Right atrium auricular region (tissue), 2 donors: ENCODE results near the gene SESTD1. TPM values are rescaled to one million over a fixed set of nuclear protein-coding genes. Genes with fewer than 3 reads are reported as not detected.

Source experiments
- DNase-seq: peaks from one replicate; pipeline ENCODE4 v3.0.0-alpha.2; 2019; ENCODE audit warnings: low spot score
- H3K27ac ChIP-seq, 2 donors: fragments of 200-600 bp; sonication (generic); 1 replicate in 1 of 2; 2 replicates in 1 of 2; pipeline ENCODE4 v1.5.1; 2016 to 2019
- H3K27me3 ChIP-seq, 2 donors: fragments of 200-600 bp; sonication (generic); one replicate each; pipeline versions ENCODE4 v1.5.1 to v1.6.0; 2017 to 2019
- H3K36me3 ChIP-seq: fragments of 200-600 bp; sonication (generic); one replicate; pipeline ENCODE4 v1.5.1; 2016
- H3K4me1 ChIP-seq, 2 donors: fragments of 200-600 bp; sonication (generic); one replicate each; pipeline versions ENCODE4 v1.5.1 to v1.6.0; 2017 to 2019
- H3K4me3 ChIP-seq, 2 donors: fragments of 200-600 bp; sonication (generic); 1 replicate in 1 of 2; 2 replicates in 1 of 2; pipeline ENCODE4 v1.5.1; 2017 to 2019; ENCODE audit warnings: mild to moderate bottlenecking in 1 of 2, moderate library complexity in 1 of 2
- H3K9me3 ChIP-seq, 2 donors: fragments of 200-600 bp; sonication (generic); one replicate each; pipeline ENCODE4 v1.5.1; 2019
- CTCF ChIP-seq, 2 donors: fragments of 200-600 bp; sonication (generic); IDR thresholded peaks; one replicate each; pipeline ENCODE4 v1.5.1; 2019; ENCODE audit warnings: antibody characterized with exemption in 2 of 2
- total RNA-seq, 2 donors: library from RNA; depleted of rRNA; stranded (reverse); fragments of >200 nt; gene quantifications; one replicate each; pipeline ENCODE4 v1.1.0, GENCODE V29; 2016

SESTD1 gene
- total RNA-seq, 2 donors from 2014 or later: 16.5 to 19.7 TPM

DNA sequence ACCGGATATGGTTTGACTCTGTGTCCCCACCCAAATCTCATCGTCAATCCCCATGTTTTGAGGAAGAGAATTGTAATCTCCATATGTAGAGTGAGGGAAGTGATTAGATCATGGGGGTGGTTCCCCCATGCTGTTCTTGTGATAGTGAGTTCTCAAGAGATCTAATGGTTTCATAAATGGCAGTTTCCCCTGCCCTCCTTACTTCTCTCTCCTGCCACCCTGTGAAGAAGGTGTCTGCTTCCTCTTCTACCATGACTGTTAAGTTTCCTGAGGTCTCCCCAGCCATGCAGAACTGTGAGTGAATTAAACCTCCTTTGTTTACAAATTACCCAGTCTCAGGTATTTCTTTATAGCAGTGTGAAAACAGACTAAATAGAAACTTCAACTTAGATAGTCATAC lies 69.5 kb downstream of the SESTD1 start:
- no peaks in the 10 kb centered on the region for H3K27me3 ChIP-seq
- H3K36me3 ChIP-seq: no peaks in the 10 kb centered on the region
- no peak for TF ChIP-seq CTCF (IDR thresholded peaks at IDR 0.05)
- H3K27ac ChIP-seq: no peak overlapping the region
- H3K4me1 ChIP-seq: peaks cover 0 to 9% of the 10 kb centered on the region in 2 donors
- H3K9me3 ChIP-seq: peaks cover 0 to 7% of the 10 kb centered on the region in 2 donors
- DNase-seq: no peak
- H3K4me3 ChIP-seq: no peak overlapping the region

GRCh38 chr2:179193759-179194394 lies 70.8 kb downstream of the SESTD1 start:
- no peaks in the 10 kb centered on the region for H3K27me3 ChIP-seq
- TF ChIP-seq CTCF (IDR thresholded peaks at IDR 0.05): no peak
- no peak for DNase-seq
- no peak overlapping the region for H3K4me3 ChIP-seq
- no peak overlapping the region for H3K27ac ChIP-seq
- H3K4me1 ChIP-seq: peaks cover 0 to 9% of the 10 kb centered on the region in 2 donors
- no peaks in the 10 kb centered on the region for H3K36me3 ChIP-seq
- peaks cover 0 to 20% of the 10 kb centered on the region in 2 donors for H3K9me3 ChIP-seq

DNA sequence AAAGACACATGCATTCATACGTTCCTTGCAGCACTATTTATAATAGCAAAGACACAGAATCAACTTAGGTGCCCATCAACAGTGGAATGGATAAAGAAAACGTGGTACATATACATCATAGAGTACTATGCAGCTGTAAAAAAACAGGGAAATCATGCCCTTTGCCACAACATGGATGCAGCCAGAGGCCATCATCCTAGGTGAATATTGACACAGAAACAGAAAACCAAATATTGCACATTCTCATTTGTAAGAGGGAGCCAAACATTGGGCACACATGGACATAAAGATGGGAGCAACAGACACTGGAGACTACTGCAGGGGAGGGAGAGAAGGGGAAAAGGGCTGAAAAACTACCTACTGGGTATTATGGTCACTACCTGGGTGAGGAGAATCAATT lies 73.5 kb downstream of the SESTD1 start:
- no peak for TF ChIP-seq CTCF (IDR thresholded peaks at IDR 0.05)
- H3K9me3 ChIP-seq: peaks cover 0 to 26% of the 10 kb centered on the region in 2 donors
- peaks cover 0 to 9% of the 10 kb centered on the region in 2 donors for H3K4me1 ChIP-seq
- peaks cover 6% of the 10 kb centered on the region for H3K36me3 ChIP-seq
- H3K4me3 ChIP-seq: no peak overlapping the region
- H3K27me3 ChIP-seq: no peaks in the 10 kb centered on the region
- DNase-seq: no peak
- H3K27ac ChIP-seq: no peak overlapping the region

DNA sequence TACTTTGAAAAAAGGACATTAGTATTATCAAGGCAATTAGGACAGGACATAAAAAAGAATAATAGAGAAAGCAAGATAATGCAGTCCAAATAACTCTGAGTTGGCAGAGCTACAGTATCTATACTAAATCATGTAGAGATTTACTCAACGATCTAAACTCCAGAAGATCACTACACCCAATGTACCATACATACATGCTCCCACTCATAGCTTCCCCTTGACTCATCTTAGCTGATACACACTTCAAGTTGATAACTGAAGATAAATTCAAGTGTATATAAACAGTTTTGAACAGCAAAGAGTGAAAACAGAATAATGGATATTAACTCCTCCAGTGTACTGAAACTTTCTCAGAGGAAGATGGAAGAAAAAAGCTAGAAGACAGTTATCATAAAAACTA lies 78.5 kb downstream of the SESTD1 start:
- Histone ChIP-seq H3K27me3 (no peaks in the 10 kb centered on the region), H3K9me3 (peaks cover 0 to 26% of the 10 kb centered on the region in 2 donors), H3K4me3 (no peak overlapping the region), H3K36me3 (peaks cover 8% of the 10 kb centered on the region), H3K27ac (no peak overlapping the region), H3K4me1 (no peaks in the 10 kb centered on the region)
- TF ChIP-seq CTCF (IDR thresholded peaks at IDR 0.05): no peak
- no peak for DNase-seq

GRCh38 chr2:179184610-179185009 lies 80.0 kb downstream of the SESTD1 start:
- no peaks in the 10 kb centered on the region for H3K4me1 ChIP-seq
- no peak for TF ChIP-seq CTCF (IDR thresholded peaks at IDR 0.05)
- H3K27me3 ChIP-seq: no peaks in the 10 kb centered on the region
- H3K4me3 ChIP-seq: no peak overlapping the region
- no peak for DNase-seq
- H3K27ac ChIP-seq: no peak overlapping the region
- H3K36me3 ChIP-seq: peaks cover 11% of the 10 kb centered on the region
- H3K9me3 ChIP-seq: peaks cover 0 to 13% of the 10 kb centered on the region in 2 donors

DNA sequence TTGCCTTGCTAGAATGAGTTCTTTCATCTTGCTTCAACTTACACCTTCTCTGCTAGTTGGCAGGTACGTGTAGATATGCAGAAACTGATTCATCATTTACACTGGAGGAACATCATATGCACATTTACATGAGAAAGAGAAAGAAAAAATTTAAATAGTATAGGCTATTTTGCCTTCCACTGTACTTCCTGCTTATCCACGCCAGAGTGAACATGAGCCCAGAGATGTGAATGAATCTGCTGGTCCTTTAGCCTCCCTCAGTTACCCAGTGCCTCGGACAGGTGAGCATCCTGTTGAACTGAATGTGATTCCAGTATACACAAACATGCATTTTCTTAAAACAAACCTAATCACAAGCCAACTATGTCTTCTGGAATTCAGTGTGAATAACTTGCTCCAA lies 83.6 kb downstream of the SESTD1 start:
- H3K27ac ChIP-seq: no peak overlapping the region
- H3K36me3 ChIP-seq: peaks cover 4% of the 10 kb centered on the region
- H3K9me3 ChIP-seq: no peaks in the 10 kb centered on the region
- DNase-seq: no peak
- no peak overlapping the region for H3K4me3 ChIP-seq
- TF ChIP-seq CTCF (IDR thresholded peaks at IDR 0.05): no peak
- H3K4me1 ChIP-seq: no peaks in the 10 kb centered on the region
- H3K27me3 ChIP-seq: no peaks in the 10 kb centered on the region
